Lung (tissue), 12 donors: ENCODE measurements around the gene KCNK13. TPM values are rescaled to one million over a fixed set of nuclear protein-coding genes. Genes with fewer than 3 reads are reported as not detected.

Experiments used
- ATAC-seq: fragments of 200-7000 bp; cut with Tn5 transposase; one replicate; pipeline ENCODE4 v1.9.1; 2020; ENCODE audit warnings: moderate number of reproducible peaks; ENCODE audit not compliant: insufficient read depth, low FRiP score
- DNase-seq, 3 donors: peaks; one replicate each; pipeline ENCODE4 v3.0.0-alpha.2; 2013 to 2017
- H3K27ac ChIP-seq, 2 donors: one replicate each; pipeline ENCODE4 v1.5.1; 2013; ENCODE audit warnings: mild to moderate bottlenecking in 2 of 2, moderate library complexity in 2 of 2, control low read depth in 1 of 2, inconsistent platforms in 1 of 2, low read depth in 1 of 2, low read length in 1 of 2
- H3K27me3 ChIP-seq, 3 donors: one replicate each; pipeline ENCODE4 v1.5.1; 2013; ENCODE audit warnings: low read length in 2 of 3; ENCODE audit not compliant: control insufficient read depth in 3 of 3, insufficient read depth in 3 of 3
- H3K36me3 ChIP-seq, 4 donors: one replicate each; pipeline ENCODE4 v1.5.1; 2013; ENCODE audit warnings: low read length in 4 of 4, mild to moderate bottlenecking in 1 of 4, moderate library complexity in 1 of 4; ENCODE audit not compliant: control insufficient read depth in 4 of 4, insufficient read depth in 4 of 4
- H3K4me1 ChIP-seq, 5 donors: one replicate each; pipeline ENCODE4 v1.5.1; 2013; ENCODE audit warnings: low read length in 5 of 5, mild to moderate bottlenecking in 2 of 5, moderate library complexity in 1 of 5; ENCODE audit not compliant: control insufficient read depth in 5 of 5, insufficient read depth in 5 of 5
- H3K4me3 ChIP-seq: one replicate; pipeline ENCODE4 v1.5.1; 2013; ENCODE audit warnings: mild to moderate bottlenecking, control low read depth, moderate library complexity
- H3K9ac ChIP-seq, 2 donors: one replicate each; pipeline ENCODE4 v1.5.1; 2013; ENCODE audit warnings: low read length in 2 of 2, control low read depth in 1 of 2; ENCODE audit not compliant: insufficient read depth in 1 of 2
- H3K9me3 ChIP-seq, 4 donors: one replicate each; pipeline ENCODE4 v1.5.1; 2013; ENCODE audit warnings: low read length in 3 of 4, mild to moderate bottlenecking in 1 of 4, moderate library complexity in 1 of 4; ENCODE audit not compliant: control insufficient read depth in 4 of 4, insufficient read depth in 3 of 4
- WGBS, 2 donors: extraction: QIAGEN DNeasy Blood & Tissue Kit; methylation state at CpG; one replicate each; pipeline ENCODE4 v1.1.7; 2013; 5-methylcytosine and 5-hydroxymethylcytosine counted together
- polyA plus RNA-seq, 2 donors: library from polyadenylated mRNA; stranded (reverse); fragments of 200-250 nt; gene quantifications; one replicate each; pipeline ENCODE4 v1.2.1, GENCODE V29; 2013
- total RNA-seq, 2 donors: library from RNA; depleted of rRNA in 1 of 2; stranded (reverse); fragments of >200 nt in 1 of 2; gene quantifications; one replicate each; pipeline ENCODE4 v1.2.1, GENCODE V29; 2014 to 2021
- TF ChIP-seq, protein P1 (sequence below): IDR thresholded peaks from 2 replicates; pipeline ENCODE4 v1.5.1; 2012; ENCODE audit warnings: mild to moderate bottlenecking; ENCODE audit errors: control extremely low read depth, extremely low read depth
- donor health status: control.
- donor health status: control.
- donor health status: Bipolar disorder and iron deficiency.
- donor health status: healthy.
- donor health status: DM: yes; HTN: yes; CAD: no.

The KCNK13 gene
- total and polyA plus RNA-seq, 4 donors, result 0.34 to 1.4 (median 0.57) TPM

DNA sequence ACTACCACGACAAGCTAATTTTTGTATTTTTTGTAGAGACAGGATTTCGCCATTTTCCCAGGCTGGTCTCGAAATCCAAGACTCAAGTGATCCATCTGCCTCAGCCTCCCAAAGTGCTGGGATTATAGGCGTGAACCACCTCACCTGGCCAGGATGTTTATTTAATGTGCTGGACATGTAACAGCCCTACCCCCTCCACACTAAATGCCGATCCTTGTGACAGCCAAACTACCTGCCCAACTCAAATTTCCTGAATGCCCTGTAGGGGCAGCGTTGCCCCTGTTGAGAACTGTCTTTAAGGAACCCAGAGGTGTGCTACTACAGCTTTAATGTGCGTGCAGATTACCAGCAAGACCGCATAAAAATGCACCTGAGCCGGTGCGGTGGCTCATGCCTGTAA is 48.1 kb downstream of the KCNK13 start:
- Histone ChIP-seq H3K36me3 (no peaks in the 10 kb centered on the region), H3K4me1 (no peaks in the 10 kb centered on the region), H3K9me3 (peaks cover 0 to 3% (median 0%) of the 10 kb centered on the region in 4 donors), H3K27ac (no peak overlapping the region), H3K4me3 (no peak overlapping the region), H3K9ac (no peak overlapping the region), H3K27me3 (peaks cover 0 to 2% (median 0%) of the 10 kb centered on the region in 3 donors)
- DNase-seq (no peak), ATAC-seq (no peak)
- TF ChIP-seq, protein P1, sequence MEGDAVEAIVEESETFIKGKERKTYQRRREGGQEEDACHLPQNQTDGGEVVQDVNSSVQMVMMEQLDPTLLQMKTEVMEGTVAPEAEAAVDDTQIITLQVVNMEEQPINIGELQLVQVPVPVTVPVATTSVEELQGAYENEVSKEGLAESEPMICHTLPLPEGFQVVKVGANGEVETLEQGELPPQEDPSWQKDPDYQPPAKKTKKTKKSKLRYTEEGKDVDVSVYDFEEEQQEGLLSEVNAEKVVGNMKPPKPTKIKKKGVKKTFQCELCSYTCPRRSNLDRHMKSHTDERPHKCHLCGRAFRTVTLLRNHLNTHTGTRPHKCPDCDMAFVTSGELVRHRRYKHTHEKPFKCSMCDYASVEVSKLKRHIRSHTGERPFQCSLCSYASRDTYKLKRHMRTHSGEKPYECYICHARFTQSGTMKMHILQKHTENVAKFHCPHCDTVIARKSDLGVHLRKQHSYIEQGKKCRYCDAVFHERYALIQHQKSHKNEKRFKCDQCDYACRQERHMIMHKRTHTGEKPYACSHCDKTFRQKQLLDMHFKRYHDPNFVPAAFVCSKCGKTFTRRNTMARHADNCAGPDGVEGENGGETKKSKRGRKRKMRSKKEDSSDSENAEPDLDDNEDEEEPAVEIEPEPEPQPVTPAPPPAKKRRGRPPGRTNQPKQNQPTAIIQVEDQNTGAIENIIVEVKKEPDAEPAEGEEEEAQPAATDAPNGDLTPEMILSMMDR, result no peak
- WGBS, 2 donors, result 73 to 75% methylated on average over 10 of the region's 10 CpGs

DNA sequence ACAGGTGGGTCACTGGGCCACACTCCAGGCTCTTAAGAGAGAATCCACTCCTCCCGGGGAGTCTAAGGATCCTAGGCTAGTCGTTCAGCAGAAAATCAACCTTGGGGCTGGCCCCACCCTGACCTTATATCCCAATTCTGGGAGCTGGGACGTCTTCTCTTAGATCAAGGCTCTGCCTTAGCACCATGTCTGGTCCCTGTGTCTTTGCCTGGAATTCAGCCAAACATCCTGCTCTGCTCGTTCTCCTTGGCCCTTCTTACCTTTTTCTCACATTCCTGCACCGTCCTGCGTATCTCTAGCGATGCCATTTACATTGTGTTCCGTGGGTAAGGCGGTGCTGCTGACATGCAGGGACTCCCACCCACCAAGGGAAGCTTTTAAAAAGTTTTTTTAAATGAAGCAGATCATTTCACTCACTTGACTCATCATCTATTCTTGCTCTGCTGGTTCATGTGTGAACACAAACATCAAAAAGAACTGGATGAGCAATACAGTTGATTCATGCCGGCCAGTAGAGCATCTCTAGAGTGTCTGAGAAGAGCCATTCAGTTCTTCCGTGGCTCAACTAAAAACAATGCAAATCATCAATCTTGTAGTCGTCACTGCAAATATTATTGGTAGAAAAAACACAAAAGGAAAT is 50.2 kb downstream of the KCNK13 start:
- no peak overlapping the region for H3K4me3 ChIP-seq
- no peak overlapping the region for H3K27ac ChIP-seq
- no peak for DNase-seq
- H3K27me3 ChIP-seq, result peaks cover 0 to 2% (median 0%) of the 10 kb centered on the region in 3 donors
- H3K4me1 ChIP-seq, result no peaks in the 10 kb centered on the region
- peaks cover 0 to 3% (median 0%) of the 10 kb centered on the region in 4 donors for H3K9me3 ChIP-seq
- no peak for ATAC-seq
- TF ChIP-seq, protein P1, result no peak
- 56 to 74% methylated on average over 12 of the region's 12 CpGs for WGBS, 2 donors
- no peaks in the 10 kb centered on the region for H3K36me3 ChIP-seq
- no peak overlapping the region for H3K9ac ChIP-seq

DNA sequence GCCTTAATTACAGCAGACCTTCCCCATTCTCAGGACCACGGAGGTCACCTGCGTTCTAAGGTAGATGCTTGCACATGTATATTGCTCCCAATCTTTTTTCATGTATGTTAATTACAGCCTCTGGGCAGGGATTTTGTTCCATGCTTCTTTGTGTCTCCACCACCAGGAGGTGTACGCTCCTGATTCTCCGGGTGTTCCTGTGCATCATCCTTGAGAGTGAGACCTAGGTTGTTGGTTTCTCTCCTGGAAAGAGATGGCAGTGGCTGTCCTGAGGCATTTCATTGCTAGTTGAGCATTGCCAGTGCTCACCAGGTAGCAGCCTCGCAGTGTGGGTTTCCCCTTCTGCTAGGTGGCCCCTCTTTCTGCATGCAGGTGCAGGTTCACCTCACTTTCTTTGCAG is 52.8 kb downstream of the KCNK13 start:
- WGBS, 2 donors, result 81 to 88% methylated on average over 5 of the region's 5 CpGs
- H3K9ac ChIP-seq, result no peak overlapping the region
- peaks cover 0 to 2% (median 0%) of the 10 kb centered on the region in 3 donors for H3K27me3 ChIP-seq
- H3K4me1 ChIP-seq, result peaks cover 0 to 2% (median 0%) of the 10 kb centered on the region in 5 donors
- no peak overlapping the region for H3K27ac ChIP-seq
- no peaks in the 10 kb centered on the region for H3K36me3 ChIP-seq
- H3K9me3 ChIP-seq, result peaks cover 0 to 3% (median 0%) of the 10 kb centered on the region in 4 donors
- no peak overlapping the region for H3K4me3 ChIP-seq
- DNase-seq (no peak), ATAC-seq (no peak)
- TF ChIP-seq, protein P1, result no peak
